NCI-H345 treated with DMSO at 0.1 percent for 48 hours (cell line): ENCODE data around the gene PPWD1.
"Not testable (repeated sequence)": the region's sequence is repeated elsewhere in the genome, so short reads cannot be mapped to it uniquely, and the experiment has no call there.

Experiments used
- DNase-seq: peaks from one replicate; lab custom pipeline; 2025; ENCODE audit not compliant: unreplicated experiment; lab: John Stamatoyannopoulos, UW

Gene PPWD1

DNA sequence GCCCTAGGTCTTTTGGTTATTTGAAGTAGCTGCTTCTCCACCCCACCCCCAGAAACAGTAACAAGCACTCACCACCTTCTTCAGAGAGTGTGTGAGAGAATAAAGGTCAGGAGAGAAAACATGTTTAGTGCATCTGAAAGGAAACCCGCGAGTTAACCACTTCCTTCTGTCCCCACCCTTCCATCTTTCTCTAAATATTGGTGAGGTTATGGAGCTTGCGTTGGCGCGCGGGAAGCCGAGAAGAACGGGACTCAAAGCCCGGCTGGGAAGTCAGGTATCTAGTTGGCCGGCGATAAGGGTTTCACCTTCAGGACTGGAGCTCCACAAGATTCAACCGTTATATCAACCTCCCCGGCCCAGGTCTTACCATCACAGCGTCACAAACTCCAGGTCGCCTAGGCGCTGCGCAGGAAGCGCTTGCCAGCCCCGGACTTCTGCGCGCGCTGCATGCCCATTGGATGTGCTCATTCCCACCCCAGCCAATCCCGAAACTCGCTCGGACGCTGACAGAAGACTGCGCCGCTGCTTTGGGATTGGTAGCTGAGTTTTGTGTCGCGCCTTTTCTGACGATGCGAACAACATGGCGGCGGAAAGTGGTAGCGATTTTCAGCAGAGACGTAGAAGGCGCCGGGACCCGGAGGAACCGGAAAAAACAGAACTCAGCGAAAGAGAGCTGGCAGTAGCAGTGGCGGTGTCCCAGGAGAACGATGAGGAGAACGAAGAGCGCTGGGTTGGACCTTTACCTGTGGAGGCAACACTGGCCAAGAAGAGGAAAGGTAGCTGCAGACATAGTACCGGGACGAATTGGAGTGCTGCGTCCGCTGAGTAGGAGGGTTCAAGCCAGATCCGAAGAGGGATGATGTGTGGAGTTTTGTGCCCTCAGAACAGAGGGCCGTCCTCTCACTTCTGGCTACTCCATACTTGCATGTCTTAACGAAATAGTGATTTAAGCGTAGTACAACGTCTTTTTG, at the start of gene PPWD1, which contains the start of gene CENPK:
TSS of gene PPWD1 (plus strand) at position 566 of the 971 bp plus-strand sequence. CDS start at position 581, 15 bp downstream.
TSS of gene CENPK (minus strand) at position 438 of the 971 bp plus-strand sequence. CDS start 8,261 bp downstream, outside the sequence.
- peak; percentile 77 for DNase-seq

DNA sequence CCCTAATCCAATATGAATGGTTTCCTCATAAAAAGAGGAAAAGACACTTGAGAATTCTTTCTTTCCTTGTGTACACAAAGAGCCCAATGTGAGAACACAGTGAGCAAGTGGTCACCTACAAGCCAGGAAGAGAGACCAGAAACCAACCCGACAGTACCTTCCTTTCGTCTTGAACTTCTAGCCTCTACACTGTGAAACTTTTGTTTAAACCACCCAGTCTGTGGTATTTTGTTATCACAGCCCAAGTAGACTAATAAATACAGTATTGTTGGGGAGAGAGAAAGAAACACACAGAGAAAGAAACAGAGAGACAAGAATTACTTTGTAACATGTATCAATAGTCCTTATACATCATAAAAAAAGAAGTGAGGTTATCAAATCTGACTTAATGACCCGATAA, 37.4 kb upstream of the PPWD1 start:
- DNase-seq, result no peak

DNA sequence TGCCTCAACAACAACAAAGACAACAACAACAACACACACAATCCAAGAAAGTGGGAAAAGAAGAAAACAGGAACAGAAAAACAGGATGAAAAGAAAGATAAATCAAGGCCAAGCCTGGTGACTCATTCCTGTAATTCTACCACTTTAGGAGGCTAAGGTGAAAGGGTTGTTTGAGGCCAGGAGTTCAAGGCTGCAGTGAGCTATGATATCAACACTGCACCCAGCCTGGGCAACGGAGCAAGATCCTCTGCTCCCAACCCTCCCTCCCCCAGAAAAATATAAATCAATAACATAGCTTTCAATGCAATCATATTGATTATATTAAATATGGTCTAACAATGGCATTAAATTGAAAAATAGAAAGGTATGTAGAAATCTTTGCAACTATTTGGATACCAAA, 32.2 kb upstream of the PPWD1 start:
- DNase-seq, result no peak

DNA sequence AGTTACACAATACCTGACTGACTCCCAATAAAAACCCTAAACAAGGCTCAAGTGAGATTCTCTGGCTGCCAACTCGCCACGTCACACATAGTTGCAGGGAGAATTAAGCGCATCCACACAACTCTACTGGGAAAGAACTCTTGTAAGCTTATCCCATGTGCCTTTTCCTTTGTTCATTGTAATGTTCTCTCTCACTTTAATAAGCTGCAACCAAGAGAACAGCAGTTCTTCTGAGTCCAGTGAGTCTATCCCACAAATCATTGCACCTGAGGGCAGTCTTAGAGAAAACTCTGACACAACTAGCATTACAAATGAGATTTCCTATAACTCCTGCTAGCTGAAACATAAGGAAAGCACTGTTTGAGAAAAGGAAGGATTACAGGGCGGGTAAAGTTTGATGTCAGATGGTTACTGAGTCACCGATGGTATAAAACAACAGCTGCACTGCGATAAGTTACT, 27.5 kb upstream of the PPWD1 start:
- DNase-seq, result no peak

DNA sequence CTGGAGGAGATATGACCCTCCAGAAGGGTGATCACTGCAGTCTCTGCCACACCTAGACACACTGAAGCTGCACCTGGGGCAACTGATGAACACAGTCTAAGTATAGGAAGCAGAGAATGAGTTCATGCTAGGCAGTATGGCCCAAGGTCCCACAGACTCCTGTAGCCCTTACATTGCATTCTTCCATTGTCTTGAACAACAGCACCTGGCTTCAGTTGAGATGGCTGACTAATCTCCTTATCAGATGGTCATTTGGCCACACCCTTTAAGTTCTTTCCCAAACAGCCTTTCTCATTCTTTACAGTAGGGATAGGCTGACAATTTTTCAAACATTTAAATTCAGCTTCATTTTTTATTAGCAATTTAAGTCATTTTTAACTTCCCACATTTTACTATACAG, 23.3 kb upstream of the PPWD1 start:
- no peak for DNase-seq

DNA sequence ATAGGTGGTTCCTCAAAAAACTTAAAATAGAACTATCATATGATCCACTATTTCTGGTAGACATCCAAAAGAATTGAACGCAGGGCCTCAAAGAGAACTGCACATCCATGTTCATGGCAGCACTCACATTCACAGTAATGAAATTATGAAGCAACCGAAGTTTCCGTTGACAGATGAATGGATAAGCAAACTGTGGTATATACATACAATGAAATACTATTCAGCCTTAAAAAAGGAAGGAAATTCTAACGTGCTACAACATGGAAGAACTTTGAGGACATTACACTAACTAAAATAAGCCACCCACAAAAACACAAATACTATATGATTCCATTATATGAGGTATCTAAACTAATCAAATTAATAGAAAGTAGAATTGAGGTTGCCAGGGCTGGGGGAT, 18.6 kb upstream of the PPWD1 start:
- no peak for DNase-seq

DNA sequence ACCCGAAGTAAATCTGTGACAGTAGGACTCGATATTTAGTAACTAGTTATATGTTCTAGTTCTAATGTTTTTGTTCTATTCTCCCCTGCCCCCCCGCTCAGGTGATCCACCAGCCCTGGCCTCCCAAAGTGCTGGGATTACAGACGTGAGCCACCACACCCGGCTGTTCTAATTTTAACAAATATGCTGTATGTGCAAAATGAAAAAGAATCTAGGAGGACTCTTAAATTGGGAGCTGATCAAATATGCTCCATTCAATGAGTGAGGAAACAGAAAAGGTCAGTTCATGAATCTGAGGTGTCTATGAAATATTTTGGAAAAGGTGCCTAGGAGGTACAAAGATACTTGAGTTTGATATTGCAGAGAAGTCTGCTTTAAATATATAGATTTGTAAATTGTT, 17.0 kb upstream of the PPWD1 start:
- no peak for DNase-seq

DNA sequence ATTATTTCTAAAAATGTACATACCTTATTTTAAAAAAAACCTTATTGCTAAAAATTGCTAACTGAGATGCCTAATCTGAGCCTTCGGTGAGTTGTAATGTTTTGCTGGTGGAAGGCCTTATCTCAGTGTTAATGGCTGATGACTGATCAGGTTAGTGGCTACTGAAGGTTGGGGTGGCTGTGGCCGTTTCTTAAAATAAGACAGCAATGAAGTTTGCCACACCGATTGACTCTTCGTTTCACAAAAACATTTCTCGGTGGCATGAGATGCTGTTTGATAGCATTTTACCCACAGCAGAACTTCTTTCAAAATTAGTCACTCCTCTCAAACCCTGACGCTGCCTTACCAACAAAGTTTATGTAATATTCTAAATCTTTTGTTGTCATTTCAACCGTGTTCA, 14.8 kb upstream of the PPWD1 start:
- no peak for DNase-seq

DNA sequence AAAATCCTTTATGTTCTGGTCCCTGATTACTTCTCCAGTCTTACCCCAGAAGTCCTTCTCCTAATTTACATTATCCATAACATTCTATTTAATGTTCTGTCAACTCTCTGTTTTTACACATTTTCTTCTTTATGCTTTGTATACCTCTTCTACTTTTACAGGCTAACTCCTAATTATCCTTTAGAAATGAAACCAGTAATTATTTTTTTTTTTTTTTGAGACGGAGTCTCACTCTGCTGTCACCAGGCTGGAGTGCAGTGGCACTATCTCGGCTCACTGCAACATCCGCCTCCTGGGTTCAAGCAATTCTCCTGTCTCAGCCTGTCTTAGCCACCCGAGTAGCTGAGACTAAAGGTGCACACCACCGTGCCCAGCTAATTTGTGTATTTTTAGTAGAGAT, 9.2 kb upstream of the PPWD1 start:
- DNase-seq, result no peak

DNA sequence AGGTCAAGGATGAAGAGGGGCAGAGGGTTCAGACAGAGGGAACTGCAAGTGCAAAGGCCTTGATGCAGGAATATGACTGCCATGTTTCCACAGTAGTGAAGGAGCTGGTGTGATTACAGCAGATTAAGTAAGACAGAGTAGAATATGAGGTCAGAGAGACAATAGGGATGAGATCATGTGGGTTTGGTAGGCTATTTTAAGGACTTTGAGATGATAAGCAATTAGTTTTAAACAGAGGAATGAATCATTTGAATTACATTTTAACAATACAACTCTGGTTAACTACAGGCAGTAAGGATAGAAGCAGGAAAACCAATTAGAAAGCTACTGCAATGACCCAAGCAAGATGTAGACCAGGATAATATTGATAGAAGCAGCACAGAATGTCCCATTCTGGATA, 7.8 kb upstream of the PPWD1 start:
- DNase-seq, result no peak

DNA sequence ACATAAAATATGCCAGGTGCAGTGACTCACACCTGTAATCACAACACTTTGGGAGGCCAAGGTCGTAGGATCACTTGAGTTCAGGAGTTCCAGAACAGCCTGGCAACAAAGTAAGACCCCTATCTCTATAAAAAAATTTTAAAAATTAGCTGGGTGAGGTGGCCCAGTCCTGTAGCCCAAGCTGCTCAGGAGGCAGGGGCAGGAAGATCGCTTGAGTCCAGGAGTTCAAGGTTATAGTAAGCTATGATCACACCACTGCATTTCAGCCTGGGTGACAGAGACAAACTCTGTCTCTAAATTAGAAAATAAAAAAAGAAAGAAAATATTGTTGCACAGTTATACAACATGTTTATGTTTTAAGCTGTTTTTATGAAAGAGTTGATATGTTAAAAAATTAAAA, 6.9 kb upstream of the PPWD1 start:
- no peak for DNase-seq

DNA sequence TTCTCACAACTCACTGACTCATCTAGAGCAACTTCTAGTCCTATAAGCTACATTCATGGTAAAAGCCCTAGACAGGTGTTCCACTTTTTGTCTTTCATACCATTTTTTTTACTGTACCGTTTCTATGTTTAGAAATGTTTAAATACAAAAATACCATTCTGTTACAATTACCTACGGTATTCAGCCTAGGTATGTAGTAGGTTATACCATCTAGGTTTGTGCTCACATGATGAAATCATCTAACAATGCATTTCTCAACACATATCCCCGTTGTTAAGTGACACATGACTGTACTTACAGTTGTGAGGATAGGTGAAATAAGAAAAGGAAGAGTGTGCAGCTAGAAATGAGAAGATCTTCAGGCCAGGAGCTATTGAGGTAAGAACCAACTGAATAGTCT, 6.4 kb upstream of the PPWD1 start:
- no peak for DNase-seq

DNA sequence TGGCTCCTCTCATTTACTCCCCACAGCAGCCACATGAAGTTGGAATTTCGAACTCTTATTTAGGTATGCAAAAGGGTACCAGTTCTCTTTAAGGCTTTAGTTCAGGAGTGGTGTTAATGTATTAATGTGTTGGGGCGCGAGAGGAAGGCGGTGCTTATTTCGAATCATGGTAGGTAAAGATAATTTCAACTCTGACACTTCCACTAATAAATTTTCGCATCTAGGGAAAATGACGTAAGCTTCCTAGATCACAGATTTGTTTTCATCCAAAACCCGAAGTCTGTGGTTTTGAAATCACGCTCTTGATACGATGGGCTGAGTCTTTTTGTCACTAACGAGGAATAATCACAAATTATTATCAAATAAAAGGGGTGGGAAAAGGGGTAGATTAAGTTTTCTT, 681 bp downstream of the PPWD1 start:
- no peak for DNase-seq

DNA sequence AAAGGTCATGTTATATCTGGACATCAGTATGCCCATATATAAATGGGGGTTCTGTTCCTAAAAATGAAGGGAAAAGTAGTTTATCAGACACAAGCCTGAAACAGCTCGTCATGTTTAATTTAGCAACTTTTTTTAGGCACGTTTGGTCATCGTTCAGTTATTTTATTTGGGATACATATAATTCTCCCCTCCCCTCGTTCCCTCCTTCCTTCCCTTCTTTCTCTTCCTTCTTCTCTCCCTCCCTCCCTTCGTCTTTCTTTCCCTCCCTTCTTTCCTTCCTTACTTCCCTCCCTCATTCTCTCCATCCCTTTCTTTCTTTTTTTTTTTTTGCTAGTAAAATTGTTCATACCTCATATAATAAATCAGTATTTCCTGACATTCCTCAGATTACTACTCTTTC, 3.4 kb downstream of the PPWD1 start:
- DNase-seq, result no peak

DNA sequence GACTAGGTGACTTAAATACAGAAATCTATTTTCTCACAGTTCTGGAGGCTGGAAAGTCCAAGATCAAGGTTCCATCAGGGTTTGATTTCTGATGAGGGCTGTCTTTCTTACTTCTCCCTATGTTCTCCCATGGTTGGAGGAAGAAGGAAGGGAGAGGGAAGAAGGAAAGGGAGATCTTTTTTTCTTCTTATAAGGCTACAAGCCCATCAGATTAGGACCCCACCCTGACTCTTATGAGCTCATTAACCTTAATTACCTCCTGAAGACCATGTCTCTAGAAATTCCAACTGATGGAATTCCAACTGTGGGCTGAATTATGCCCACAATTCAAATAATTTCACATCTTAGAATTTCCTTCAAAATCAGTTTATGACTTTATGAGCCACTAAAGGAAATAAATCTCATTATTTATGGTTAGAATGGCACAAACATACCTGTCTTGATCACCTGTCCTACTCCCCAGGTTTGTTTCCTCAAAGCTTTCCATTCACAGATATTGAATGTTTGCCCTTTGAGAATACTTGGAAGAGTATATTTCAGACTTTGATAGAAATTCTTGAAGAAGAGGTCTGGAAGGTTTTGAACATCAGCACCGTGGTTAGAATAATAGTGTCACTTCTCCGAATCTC, 7.6 kb downstream of the PPWD1 start:
- DNase-seq, result no peak

DNA sequence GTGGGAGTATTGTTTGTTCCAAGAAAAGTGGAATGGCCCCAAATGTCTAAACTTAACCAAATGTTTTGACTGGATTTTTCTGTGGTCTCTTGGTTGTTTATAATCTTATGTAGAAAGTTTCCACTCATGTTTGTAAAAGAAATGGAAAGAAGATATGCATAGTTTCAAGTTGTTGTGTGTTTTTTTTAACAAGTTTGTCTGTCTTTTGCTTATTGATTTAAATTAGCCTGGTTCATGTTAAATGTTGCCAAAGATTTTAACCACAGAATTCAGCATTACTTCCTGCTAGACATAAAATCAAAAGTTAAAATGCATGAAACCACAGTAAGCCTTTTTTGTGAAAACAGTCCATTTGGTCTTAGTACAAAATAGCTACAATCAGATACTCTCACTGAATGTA, 14.0 kb downstream of the PPWD1 start:
- no peak for DNase-seq

DNA sequence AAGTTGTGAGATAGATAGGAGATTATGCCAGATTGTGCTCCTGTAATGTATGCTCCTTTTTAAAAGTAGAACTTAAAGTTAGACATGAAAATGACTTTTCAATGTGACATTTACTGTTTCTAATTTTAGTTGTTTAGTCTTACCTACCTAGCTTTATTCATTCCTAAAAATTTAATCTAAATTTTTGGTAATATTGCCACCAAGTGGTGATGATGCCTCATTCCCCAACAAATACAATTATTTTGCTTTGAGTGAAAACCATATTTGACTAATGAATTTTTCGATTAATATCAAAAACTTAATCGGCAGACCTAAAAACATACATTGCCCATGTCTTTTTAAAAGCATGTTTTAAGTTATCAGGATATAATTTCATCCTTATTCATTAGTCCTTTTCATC, 25.6 kb downstream of the PPWD1 start:
- DNase-seq, result no peak

DNA sequence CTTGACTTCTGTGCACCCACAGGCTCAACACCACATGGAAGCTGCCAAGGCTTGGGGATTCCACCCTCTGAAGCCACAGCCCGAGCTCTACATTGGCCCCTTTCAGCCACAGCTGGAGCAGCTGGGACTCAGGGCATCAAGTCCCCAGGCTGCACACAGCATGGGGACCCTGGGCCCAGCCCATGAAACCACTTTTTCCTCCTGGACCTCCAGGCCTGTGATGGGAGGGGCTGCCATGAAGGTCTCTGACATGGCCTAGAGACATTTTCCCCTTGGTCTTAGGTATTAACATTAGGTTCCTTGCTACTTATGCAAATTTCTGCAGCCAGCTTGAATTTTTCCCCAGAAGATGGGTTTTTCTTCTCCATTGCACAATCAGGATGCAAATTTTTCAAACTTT, 38.7 kb downstream of the PPWD1 start:
- DNase-seq, result not testable (repeated sequence)

DNA sequence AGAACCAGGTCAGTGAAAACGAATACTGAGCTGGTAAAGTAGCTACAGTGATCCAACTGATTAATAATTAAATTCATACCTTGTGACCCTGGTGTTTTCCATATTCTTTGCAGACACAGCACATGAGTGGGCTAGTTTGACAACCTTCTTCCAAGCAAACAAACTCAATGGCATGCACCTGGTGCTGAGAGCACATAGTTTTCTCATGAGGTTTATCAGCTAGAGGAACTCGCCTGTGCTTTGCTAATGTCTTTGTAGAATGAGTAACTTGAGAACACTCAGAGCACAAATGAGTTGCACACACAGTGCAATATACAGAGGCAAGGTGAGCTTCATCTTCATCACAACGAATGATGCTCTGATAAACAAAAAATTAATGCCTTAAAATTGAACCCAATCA, 48.4 kb downstream of the PPWD1 start:
- DNase-seq, result no peak

DNA sequence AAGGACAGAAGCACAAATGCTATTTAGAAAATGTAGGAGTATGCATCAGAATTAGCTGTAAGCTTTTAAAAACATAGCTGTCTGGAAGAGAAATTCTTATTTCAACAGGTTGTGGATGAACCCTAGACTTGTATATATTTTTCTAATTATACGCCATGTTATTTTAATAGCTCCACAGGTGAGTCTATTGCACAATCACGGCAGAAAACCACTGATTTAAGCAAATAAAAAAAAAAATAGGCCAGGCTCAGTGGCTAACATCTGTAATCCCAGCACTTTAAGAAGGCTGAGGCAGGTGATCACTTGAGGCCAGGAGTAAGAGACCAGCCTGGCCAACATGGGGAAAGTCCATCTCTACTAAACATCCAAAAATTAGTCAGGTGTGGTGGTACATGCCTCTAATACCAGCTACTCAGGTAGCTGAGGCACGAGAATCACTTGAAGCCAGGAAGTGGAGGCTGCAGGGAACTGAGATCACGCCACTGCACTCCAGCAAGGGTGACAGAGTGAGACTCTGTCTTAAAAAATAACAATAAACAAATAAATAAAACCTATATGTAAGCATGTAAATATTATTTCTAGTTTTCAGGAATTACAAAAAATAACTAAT, 49.3 kb downstream of the PPWD1 start:
- no peak for DNase-seq

DNA sequence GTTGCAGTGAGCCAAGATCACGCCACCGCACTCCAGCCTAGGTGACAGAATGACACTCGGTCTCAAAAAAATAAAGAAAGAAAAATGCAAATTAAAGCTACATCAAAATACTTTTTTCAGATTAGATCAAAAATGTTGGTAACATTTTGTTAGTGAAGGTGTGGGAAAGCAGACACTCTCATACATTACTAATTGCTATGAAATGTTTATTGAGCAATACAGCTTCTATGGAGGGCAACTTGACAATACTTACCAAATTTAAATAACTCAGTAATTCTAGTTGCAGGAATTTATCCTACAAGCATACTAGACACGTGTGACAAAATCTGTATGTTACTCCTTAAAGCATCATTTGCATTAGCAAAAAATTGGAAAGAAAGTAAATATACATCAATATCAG, 56.9 kb downstream of the PPWD1 start:
- no peak for DNase-seq

DNA sequence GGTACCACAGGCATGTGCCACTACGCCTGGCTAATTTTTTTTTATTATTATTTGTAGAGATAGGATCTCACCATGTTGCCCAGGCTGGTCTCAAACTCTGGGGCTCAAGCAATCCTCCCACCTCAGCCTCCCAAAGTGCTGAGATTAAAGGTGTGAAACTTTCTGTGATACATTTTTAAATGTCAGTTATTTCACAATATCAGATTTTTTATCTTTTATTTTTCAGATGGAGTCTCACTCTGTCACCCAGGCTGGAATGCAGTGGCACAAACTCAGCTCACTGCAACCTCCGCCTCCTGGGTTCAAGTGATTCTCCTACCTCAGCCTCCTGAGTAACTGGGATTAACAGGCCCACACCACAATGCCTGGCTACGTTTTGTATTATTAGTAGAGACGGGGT, 58.9 kb downstream of the PPWD1 start:
- DNase-seq, result not testable (repeated sequence)
